ENCODE data around the gene GHR. TPM values are rescaled to one million over a fixed set of nuclear protein-coding genes. Genes with fewer than 3 reads are reported as not detected.

GHR gene
- total and polyA plus RNA-seq, 2 of the 8 experiments (the other 6 are each of a cell fraction or from before 2014, with no cell fraction given), result 0.15 to 0.19 TPM

- no peaks in the 10 kb centered on the region for H4K20me1 ChIP-seq (replicated peaks in 1 of 2; ENCODE audit: control insufficient read depth in 1 of 2, insufficient read depth in 2 of 2, low read length in 2 of 2)
- no peak overlapping the region for H2BK120ac ChIP-seq (replicated peaks; ENCODE audit: low read depth, low read length)
- 86% methylated on average over 6 of the region's 6 CpGs; no CpG with 5 or more reads in 1 of the 2 experiments for WGBS, 2 experiments (ENCODE audit: extremely low coverage in 1 of 2, insufficient coverage in 1 of 2, insufficient read length in 1 of 2, insufficient replicate concordance in 2 of 2, low coverage in 1 of 2, low lambda C conversion rate in 2 of 2, missing lambda C conversion rate in 1 of 2)
- no peak overlapping the region for H4K91ac ChIP-seq (replicated peaks; ENCODE audit: insufficient read length, low read length)
- no peaks in the 10 kb centered on the region for H3K4me1 ChIP-seq (replicated peaks in 1 of 4; ENCODE audit: control insufficient read depth in 3 of 4, insufficient read depth in 4 of 4, low read length in 3 of 4)
- no peaks in the 10 kb centered on the region for H3K79me2 ChIP-seq (ENCODE audit: control insufficient read depth in 1 of 2, insufficient read depth in 2 of 2, low read length in 2 of 2)
- H3K23ac ChIP-seq (ENCODE audit: insufficient read length), result no peak overlapping the region
- no peak overlapping the region for H3K9ac ChIP-seq (replicated peaks in 1 of 4; ENCODE audit: extremely low read depth in 1 of 4, low read depth in 3 of 4, low read length in 3 of 4)
- H2BK20ac ChIP-seq (ENCODE audit: low read length), result no peak overlapping the region
- H2BK5ac ChIP-seq (ENCODE audit: low read depth, low read length), result no peak overlapping the region
- FAIRE-seq (no peak), DNase-seq (ENCODE audit: low read depth in 1 of 2, low spot score in 2 of 2) (no peak)
- H4K5ac ChIP-seq (ENCODE audit: insufficient read length, low read depth, low read length), result no peak overlapping the region
- H3K4me3 ChIP-seq (ENCODE audit: extremely low read depth in 1 of 4, insufficient read depth in 2 of 4, low read depth in 3 of 4, low read length in 4 of 4), result no peak overlapping the region
- no peak overlapping the region for H3K27ac ChIP-seq (ENCODE audit: low read depth, low read length)
- no peak overlapping the region for H3K4me2 ChIP-seq (ENCODE audit: insufficient read depth in 1 of 2, low read depth in 2 of 2, low read length in 2 of 2)
- H3K4ac ChIP-seq (replicated peaks; ENCODE audit: insufficient read length, low read depth, low read length), result no peak overlapping the region
- TF ChIP-seq SP4 (IDR thresholded peaks at IDR 0.05; ENCODE audit: low read length), result no peak
- TF ChIP-seq YY1 (IDR thresholded peaks at IDR 0.05; ENCODE audit: low read depth, low read length), result no peak
- no peak for TF ChIP-seq BACH1 (IDR thresholded peaks at IDR 0.05; ENCODE audit: low read length)
- no peak for TF ChIP-seq CTBP2 (IDR thresholded peaks at IDR 0.05; ENCODE audit: borderline replicate concordance, insufficient read depth, insufficient read length, low read length)
- no peak for TF ChIP-seq POLR2A (IDR thresholded peaks at IDR 0.05; ENCODE audit: control extremely low read depth in 1 of 2, low read depth in 2 of 2, low read length in 2 of 2)
- TF ChIP-seq BRCA1 (IDR thresholded peaks at IDR 0.05; ENCODE audit: low read depth, low read length), result no peak
- H3K79me1 ChIP-seq (ENCODE audit: low read depth, low read length), result no peaks in the 10 kb centered on the region
- ChIA-PET POLR2A (ENCODE audit: partially characterized antibody) (no interaction called here), CTCF (ENCODE audit: partially characterized antibody) (interaction anchor here (0.8 to 2.3 kb wide), 6 partner anchors 9 to 708 kb away, joined by 3 to 16 read pairs (median 4); no protein-coding TSS in a partner anchor)
- H3K9me3 ChIP-seq (ENCODE audit: insufficient read depth in 2 of 2, low read depth in 1 of 2, low read length in 1 of 2), result no peaks in the 10 kb centered on the region
- no peak overlapping the region for H2AK5ac ChIP-seq (ENCODE audit: low read depth, low read length)
- H3K27me3 ChIP-seq (replicated peaks in 1 of 4; ENCODE audit: control insufficient read depth in 3 of 4, extremely low read depth in 1 of 4, insufficient read depth in 3 of 4, low read length in 3 of 4), result no peaks in the 10 kb centered on the region
- no peak overlapping the region for H4K8ac ChIP-seq (ENCODE audit: extremely low read depth, insufficient read depth, low read length)
- H2AFZ ChIP-seq (ENCODE audit: low read length), result no peak overlapping the region
- no peak overlapping the region for H3K18ac ChIP-seq (ENCODE audit: extremely low read depth, low read length)
- no peak overlapping the region for H3K14ac ChIP-seq (ENCODE audit: insufficient read length)
- H3K56ac ChIP-seq (replicated peaks; ENCODE audit: insufficient read length, low read depth, low read length), result no peak overlapping the region
- H3K36me3 ChIP-seq (ENCODE audit: control insufficient read depth in 2 of 4, insufficient read depth in 4 of 4, low read length in 3 of 4), result no peaks in the 10 kb centered on the region
- H2BK15ac ChIP-seq (ENCODE audit: low read length), result no peak overlapping the region
- H2BK12ac ChIP-seq (ENCODE audit: low read depth, low read length), result no peak overlapping the region
- H3K23me2 ChIP-seq (ENCODE audit: low read depth, low read length), result no peaks in the 10 kb centered on the region; the same call in 1 of the 2 replicates
Measured at GRCh38 chr5:42564689-42565356, 141.6 kb downstream of the GHR start.

Data from H1 (cell line).